Ishikawa (cell line): ENCODE measurements around the gene IL26.

ENCODE experiments used
- FOXM1 ChIP-seq: IDR thresholded peaks from 2 replicates; pipeline ENCODE4 v1.6.1; 2012; ENCODE audit warnings: low read depth, borderline replicate concordance
- RAD21 ChIP-seq: IDR thresholded peaks from 2 replicates; pipeline ENCODE4 v1.6.1; 2012; ENCODE audit warnings: low read depth
- TAF1 ChIP-seq: IDR thresholded peaks from 2 replicates; pipeline ENCODE4 v1.6.1; 2012; ENCODE audit warnings: low read depth, mild to moderate bottlenecking
- TCF12 ChIP-seq: IDR thresholded peaks from 2 replicates; pipeline ENCODE4 v1.6.1; 2012; ENCODE audit warnings: low read depth
- TEAD4 ChIP-seq: IDR thresholded peaks from 2 replicates; pipeline ENCODE4 v1.6.1; 2012
- TF ChIP-seq, protein P1 (sequence below): IDR thresholded peaks from 2 replicates; pipeline ENCODE4 v1.6.1; 2012; ENCODE audit warnings: low read depth, mild to moderate bottlenecking
- TF ChIP-seq, protein P2 (sequence below): IDR thresholded peaks from 2 replicates; pipeline ENCODE4 v1.6.1; 2012
- TF ChIP-seq, protein P3 (sequence below): IDR thresholded peaks from 2 replicates; pipeline ENCODE4 v1.6.1; 2012

DNA sequence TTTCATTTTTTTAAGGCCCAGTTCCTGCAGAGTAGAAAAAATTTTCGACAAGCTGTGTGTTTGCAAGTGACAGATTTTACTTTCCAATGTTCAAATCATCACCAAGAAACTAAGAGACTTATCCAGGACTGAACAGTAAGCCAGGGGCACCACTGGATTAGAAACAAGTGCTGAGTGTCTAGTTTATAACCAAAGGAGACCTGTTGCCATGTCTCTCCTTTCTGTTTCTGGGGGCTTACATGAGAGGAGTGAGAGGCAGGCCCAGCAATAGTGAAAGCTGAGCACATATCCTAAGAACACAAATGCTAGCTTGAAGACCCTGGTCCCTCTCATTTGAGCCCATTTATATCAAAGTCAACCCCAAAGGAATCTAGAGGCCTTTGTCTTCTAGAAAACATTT is 69.0 kb downstream of the IL26 start:
- TF ChIP-seq TCF12 (no peak), RAD21 (no peak), TAF1 (no peak), FOXM1 (no peak), TEAD4 (no peak)
- TF ChIP-seq, protein P1, sequence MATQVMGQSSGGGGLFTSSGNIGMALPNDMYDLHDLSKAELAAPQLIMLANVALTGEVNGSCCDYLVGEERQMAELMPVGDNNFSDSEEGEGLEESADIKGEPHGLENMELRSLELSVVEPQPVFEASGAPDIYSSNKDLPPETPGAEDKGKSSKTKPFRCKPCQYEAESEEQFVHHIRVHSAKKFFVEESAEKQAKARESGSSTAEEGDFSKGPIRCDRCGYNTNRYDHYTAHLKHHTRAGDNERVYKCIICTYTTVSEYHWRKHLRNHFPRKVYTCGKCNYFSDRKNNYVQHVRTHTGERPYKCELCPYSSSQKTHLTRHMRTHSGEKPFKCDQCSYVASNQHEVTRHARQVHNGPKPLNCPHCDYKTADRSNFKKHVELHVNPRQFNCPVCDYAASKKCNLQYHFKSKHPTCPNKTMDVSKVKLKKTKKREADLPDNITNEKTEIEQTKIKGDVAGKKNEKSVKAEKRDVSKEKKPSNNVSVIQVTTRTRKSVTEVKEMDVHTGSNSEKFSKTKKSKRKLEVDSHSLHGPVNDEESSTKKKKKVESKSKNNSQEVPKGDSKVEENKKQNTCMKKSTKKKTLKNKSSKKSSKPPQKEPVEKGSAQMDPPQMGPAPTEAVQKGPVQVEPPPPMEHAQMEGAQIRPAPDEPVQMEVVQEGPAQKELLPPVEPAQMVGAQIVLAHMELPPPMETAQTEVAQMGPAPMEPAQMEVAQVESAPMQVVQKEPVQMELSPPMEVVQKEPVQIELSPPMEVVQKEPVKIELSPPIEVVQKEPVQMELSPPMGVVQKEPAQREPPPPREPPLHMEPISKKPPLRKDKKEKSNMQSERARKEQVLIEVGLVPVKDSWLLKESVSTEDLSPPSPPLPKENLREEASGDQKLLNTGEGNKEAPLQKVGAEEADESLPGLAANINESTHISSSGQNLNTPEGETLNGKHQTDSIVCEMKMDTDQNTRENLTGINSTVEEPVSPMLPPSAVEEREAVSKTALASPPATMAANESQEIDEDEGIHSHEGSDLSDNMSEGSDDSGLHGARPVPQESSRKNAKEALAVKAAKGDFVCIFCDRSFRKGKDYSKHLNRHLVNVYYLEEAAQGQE = no peak
- TF ChIP-seq, protein P2, sequence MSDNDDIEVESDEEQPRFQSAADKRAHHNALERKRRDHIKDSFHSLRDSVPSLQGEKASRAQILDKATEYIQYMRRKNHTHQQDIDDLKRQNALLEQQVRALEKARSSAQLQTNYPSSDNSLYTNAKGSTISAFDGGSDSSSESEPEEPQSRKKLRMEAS = no peak
- TF ChIP-seq, protein P3, sequence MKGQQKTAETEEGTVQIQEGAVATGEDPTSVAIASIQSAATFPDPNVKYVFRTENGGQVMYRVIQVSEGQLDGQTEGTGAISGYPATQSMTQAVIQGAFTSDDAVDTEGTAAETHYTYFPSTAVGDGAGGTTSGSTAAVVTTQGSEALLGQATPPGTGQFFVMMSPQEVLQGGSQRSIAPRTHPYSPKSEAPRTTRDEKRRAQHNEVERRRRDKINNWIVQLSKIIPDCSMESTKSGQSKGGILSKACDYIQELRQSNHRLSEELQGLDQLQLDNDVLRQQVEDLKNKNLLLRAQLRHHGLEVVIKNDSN = no peak
